ENCODE measurements around the gene AS3MT.

Gene AS3MT

DNA sequence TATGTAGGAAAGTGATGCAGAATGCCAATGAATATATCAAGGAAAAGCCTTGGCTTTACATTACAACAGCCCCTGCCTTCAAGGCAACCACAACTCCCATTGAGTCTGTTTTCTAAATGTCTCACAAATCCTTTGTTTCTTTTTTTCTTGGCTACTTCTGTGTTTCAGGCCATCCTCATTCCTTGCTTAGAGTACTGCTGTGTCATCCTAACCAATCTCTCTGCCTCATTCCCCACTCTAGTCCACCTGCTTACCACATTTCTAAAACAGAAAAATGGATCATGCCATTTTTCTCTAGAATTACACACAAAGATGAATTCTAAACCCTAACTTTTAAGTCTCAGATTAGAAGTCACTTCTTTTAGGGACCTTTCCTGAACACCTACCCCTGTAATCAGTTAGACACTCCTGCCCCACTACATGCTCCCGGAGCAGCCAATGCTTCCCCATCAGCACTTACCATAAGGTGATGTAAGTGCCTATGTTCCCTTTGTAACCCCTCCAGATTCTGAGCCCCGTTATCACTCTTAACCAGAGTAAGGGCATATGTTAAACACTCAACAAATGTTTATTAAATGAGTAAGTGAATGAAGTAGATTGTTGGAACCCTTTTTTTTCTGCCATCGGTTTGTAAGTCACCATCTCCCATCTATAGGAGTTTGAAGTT, 12.4 kb upstream of the AS3MT start:
- no peak for DNase-seq

DNA sequence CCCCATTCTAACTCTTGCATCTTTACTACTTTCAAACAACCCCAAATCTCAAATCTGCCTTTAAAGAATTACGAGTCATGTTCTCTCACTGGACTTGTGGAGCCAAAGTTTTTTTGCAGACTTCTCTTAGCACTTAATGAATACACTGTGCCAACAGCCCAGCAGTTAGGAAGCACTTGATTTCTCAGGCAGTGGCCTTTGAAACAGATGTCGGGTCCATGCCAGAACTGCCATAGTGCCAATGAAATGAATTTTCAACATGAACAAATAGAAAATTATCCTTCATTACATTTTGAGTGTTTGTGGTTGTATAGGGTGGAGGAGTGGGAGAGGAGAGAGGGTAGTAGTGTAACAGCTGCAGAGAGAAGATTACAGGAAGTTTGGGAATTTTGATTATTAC, 9.4 kb upstream of the AS3MT start:
- DNase-seq: no peak

DNA sequence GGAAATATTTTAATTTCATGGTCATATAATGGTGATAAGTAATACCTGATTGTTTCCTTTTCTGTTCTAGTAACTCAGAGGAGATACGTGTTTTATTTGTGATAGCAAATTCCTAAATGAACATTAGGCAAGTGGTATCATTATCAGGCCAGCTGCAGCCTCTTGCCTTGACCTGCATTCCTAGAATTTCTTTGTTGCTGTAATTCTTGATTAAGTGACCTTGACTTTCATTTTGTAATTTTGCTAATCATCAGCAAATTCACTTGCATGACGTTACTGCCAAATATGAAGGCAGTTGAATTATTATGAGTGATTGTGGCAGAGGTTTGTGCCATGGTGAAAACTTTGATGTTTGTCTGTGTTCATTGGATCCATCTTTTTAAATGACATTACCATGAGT, 5.6 kb upstream of the AS3MT start:
- no peak for DNase-seq

DNA sequence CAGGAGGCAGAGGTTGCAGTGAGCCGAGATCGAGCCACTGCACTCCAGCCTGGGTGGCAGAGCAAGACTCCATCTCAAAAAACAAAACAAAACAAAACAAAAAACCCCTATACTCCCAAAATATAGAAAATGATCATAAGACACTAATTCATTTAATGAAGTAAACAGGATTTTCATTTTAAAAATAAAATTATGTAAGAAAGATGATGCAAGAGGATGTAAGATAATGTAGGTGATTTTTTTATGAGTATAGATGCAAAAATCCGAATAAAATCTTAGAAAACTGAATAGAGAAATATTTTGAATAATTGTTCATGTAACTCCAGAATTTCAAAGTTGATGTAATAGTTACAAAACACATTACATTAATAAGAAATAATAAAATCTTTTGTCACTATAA, 3.6 kb upstream of the AS3MT start:
- no peak for DNase-seq

DNA sequence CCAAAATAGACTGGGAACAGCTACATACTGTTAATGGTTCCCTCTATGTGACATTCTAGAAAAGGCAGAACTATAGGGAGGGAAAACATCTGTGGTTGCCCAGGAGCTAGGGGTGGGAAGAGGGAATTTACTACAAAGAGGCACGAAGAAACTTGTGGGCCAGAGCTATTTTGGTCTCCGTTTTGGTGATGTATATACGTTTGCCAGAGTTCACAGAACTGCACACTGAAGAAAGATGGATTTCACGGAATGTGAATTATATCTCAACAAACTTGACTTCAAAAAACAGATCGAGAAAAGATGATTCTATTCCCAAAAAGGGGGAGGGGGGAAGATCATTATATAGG, 386 bp upstream of the AS3MT start:
- DNase-seq: no peak

DNA sequence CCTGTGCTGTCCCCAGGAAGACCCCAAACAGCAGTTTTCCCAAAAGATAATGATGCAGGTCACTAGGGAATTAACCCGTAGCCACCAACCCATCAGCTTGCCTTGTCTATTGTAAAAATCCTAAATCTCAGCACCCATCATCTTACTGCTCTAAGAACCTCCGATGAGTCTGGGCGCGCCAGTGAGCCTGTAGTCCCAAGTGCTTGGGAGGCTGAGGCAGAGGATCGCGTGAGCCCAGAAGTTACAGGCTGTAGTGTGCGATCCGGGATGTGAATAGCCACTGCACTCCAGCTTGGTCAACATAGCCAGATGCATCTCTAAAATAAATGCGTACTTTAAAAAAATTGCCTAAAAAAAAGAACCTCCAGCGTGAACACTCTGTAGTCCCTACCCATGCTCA, 951 bp downstream of the AS3MT start:
- DNase-seq: no peak

DNA sequence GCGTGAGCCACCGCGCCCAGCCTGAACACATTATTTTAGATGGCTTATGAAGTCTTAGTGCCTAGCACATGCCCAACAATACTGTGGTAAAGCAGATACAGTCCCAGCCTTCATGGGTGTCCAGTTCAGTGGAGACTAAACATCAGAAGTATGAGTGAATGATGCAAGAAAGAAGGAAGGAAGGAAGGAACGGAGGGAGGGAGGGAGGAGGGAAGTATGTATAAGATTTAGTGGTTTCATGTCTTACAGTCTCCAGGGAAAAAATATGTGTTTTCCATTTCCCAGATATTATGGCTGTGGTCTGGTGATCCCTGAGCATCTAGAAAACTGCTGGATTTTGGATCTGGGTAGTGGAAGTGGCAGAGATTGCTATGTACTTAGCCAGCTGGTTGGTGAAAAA, 2.9 kb downstream of the AS3MT start:
- DNase-seq: no peak

DNA sequence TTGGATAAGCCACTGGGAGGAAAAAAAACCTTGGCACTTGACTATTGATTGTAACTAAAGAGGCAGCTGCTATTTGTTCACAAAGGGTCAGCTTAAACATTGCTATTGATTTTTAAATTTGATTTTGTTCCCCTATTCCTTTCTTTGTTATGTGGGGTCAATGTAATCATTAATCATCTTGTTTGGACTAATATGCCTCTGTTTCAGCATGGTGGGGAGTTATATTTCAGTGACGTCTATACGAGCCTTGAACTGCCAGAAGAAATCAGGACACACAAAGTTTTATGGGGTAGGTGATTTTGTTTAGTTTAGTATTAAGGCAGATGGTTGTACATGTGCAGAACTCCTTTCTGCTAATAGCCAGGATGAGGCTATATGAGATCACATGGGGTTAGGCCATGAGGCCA, 7.5 kb downstream of the AS3MT start:
- no peak for DNase-seq

DNA sequence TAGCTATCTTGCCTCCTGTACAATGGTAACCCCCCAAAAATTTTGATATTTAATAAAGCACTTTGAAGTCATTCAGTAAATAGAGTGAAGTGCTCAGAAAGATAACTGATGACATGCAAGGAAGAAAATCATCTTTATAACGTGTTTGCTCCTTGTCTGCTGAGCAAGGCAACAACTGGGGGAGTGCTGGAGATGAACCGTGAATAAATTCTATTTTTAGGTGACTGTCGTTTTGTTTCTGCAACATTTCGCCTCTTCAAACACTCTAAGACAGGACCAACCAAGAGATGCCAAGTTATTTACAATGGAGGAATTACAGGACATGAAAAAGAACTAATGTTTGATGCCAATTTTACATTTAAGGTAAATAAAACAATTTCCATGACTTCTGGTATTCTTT, 9.4 kb downstream of the AS3MT start:
- no peak for DNase-seq

DNA sequence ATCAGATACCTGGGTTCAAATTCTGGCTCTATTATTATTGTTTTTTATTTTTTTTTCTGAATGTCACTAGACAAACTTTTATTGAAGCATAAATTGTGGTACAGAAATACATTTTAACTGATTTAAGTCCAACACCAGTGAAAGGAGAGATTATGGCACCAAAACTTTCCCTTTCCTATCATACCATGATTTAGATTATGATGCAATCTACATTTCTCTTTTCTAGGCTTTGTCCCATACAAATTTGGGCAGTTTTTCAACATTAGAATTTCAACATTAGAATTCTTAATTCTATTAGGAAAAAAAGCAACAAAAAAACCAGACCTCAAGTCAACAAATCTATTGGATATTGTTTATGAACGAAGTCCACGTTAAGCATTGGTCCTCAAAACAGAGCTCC, 11.0 kb downstream of the AS3MT start:
- DNase-seq: no peak

DNA sequence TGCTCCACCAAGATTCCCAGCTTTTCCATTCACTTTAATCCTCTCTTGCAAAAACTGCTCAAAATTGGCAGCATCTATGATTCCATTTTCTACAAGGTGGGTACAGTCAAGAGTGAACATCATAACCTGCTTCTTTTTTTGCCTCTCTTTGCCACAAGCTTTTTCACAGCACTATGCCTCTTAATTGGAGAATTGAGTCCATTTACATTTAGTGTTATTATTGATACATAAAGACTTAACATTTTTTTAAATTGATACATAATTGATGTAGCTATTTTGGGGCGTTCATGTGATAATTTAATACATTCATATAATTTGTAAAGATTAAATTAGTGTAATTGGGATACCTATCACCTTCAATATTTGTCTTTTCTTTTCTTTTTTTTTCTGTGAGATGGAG, 18.8 kb downstream of the AS3MT start:
- DNase-seq: no peak

DNA sequence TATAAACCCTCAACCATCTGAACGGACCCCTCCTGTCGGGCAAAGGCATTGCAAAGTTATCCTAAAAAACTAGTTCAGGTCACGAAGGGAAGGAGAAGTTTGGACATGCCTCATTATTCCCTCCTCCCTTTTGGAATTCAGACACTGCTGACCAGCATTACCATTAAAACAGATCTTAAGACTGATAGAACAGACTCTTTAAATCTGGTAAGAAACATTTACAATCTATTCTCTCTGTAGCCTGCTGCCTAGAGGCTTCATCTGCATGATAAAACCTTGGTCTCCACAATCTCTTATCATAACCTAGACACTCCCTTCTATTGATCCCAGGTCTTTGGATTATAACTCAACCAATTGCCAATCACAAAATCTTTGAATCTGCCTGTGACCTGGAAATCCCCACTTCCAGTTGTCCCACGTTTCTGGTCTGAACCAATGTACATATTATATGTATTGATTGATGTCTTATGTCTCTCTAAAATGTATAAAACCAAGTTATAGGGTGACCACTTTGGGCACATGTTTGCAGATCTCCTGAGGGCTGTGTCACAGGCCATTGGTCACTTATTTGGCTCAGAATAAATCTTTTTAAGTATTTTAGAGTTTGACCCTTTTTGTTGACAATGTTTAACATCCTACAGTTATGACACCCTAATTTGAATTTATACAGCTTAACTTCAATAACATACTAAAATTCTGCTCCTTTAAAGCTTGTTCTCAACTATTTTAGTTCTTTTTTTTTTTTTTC, 25.4 kb downstream of the AS3MT start:
- no peak for DNase-seq

DNA sequence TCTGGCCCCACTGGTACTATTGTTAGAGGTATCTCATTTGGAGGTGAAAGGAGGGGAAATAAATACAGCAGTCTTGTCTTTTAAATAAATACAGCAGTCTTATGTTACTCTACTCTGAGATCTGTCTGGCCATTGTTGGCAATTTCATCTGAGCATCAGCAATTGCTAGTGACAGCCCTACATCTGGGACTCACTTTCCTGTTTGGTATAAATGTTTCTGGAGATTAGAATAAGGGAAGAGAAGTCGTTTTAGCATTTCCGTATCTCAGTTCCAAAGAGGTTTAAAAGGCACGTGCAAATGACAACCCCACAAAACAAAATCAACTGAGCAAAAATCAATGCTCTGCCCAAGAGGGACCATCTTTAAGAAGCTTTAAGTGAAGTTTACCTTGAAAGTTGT, 30.7 kb downstream of the AS3MT start:
- no peak for DNase-seq

DNA sequence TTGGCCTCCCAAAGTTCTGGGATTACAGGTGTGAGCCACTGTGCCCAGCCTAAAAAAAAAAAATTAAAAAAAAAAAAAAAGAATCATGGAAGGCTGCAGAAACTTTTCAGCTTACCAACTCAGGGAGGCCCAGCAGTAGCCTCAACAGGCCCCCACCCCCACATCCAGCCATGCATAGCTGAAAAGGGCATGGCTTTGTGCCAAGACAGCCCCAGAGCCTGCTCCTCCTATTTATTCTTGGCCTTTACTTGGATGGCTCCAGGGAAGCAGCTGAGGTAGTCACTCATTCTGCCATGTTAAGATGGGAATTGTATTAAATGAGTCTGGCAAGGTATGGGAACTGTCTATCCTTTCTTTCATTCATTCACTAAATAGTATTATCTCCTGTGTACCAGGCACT, 35.1 kb downstream of the AS3MT start:
- no peak for DNase-seq

DNA sequence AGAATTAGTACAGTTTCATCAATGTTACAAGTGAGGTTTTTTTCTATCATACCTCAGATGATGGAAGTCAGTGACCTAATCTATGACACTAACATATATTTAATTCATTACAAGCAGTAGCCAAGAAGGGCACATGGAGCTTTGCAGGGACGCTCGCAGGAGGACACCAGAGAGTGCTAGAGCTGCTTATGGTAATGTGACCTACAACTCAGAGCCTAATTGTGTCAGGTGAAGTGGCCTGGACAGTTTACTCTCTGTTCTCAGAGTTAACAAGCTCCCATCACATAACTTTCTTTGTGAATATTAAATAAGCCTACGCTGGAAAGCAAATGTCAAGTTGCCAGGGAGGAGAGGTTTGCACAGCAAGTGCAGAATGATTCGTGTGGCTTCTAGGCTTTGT, 37.2 kb downstream of the AS3MT start:
- no peak for DNase-seq

DNA sequence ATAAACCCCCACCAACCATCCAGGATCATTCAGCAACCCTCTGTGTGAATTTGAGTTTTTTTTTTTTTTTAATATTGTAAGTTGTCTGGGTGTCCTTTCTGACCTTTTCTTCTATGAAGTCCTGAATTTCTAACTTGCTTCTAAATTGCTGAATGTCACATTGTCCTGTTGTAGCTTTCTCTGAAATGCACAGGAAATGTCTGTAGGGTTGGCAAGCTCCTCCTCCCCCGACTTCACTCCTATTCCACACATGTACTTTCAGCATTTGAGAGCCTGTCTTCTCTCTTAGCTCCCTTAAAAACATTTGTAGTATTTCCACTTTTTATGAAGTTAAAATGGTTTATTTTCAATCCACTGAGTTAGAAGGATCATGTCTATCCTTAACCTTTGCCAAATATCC, 45.5 kb downstream of the AS3MT start:
- no peak for DNase-seq

DNA sequence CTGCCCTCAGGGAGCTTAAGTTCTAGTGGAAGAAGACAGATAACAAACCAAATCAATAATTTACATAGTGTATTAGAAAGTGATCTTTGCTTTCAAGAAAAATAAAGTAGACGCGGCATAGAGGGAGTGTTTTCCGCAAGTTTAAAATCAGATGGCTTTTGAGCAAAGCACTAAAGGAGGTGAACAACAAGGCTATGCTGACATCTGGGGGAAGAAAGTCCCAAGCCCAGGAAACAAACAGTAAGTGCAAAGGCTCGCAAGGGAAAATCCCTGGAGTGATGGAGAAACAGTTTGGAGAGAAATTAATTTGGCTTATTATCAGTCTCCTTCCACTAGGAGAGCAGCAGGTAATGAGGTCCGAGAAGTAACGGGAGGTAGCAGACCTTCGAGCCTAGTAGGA, 46.9 kb downstream of the AS3MT start:
- DNase-seq: no peak

DNA sequence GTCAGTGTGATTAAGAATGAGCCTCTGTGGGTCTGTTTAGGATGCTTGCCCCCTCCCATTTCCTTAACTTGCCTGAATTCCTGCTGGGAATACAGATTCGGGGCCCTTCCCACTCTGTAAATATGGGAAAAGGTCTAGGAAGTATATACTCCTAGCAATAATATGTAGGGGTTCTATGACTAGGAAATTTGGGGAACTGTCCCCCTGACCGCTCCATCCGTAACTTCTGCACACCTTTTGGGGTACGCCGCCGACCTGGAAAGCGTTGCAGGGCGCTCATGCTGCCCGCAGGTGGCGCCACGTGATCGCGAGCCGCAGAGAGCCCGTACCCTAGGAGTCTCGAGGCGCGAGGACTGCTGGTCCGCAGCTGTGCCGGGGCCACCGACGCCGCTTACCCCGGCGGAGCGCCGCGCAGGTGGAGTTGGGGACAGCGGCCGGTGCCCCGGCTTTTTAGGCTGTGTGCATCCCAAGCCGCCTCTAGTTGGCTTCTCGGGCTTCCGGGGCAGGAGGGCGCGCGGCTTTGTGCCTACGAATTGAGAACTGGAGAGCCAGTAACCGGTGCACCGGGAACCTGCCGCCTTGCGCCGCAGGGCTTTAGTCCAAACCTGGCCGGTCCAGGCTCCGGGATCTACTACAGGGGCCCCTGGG, 48.2 kb downstream of the AS3MT start:
- peak; percentile 81 for DNase-seq

DNA sequence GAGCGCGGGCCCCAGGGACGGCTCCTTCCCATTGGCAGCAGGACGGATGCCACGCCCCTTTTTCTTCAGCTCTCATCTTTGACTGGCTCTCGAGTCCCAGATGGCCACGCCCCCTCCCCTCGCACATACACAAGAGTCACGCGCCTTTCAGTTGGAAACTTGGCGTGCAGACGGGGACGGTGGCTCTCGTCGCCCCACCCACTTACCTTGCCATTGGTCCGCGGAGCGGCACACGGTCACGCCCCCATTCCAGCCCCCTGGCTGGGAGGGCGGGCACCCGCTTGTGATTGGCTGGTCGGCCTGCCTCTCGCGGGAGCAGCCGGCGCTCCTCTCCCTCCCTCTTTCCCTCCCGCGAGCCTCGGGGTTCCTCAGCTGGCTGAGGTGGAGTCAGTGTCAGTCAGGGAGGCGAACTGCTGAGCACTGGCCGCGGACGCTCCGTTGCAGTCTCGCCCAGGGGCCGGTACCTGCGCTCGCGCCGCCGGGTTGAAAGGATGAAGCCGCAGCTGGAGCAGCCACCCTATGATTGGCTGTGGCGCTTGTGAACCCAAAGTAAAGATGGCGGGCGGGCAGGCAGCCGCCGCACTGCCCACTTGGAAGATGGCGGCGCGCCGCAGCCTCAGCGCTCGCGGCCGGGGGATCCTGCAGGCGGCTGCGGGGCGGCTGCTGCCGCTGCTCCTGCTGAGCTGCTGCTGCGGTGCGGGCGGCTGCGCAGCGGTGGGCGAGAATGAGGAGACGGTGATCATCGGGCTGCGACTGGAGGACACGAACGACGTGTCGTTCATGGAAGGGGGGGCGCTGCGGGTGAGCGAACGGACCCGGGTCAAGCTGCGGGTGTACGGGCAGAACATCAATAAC, 48.9 kb downstream of the AS3MT start, which contains the start of gene CNNM2:
TSS of gene CNNM2 (plus strand) at position 333 of the 855 bp plus-strand sequence. CDS start at position 520, 187 bp downstream.
- DNase-seq: peak; percentile 100

DNA sequence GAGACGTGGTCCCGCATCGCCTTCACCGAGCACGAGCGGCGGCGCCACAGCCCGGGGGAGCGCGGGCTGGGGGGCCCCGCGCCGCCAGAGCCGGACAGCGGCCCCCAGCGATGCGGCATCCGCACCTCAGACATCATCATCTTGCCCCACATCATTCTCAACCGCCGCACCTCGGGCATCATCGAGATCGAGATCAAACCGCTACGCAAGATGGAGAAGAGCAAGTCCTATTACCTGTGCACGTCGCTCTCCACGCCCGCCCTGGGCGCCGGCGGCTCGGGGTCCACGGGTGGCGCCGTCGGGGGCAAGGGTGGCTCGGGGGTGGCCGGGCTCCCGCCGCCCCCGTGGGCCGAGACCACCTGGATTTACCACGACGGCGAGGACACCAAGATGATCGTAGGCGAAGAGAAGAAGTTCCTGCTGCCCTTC, 49.6 kb downstream of the AS3MT start:
- peak; percentile 14 to 19 for DNase-seq

DNA sequence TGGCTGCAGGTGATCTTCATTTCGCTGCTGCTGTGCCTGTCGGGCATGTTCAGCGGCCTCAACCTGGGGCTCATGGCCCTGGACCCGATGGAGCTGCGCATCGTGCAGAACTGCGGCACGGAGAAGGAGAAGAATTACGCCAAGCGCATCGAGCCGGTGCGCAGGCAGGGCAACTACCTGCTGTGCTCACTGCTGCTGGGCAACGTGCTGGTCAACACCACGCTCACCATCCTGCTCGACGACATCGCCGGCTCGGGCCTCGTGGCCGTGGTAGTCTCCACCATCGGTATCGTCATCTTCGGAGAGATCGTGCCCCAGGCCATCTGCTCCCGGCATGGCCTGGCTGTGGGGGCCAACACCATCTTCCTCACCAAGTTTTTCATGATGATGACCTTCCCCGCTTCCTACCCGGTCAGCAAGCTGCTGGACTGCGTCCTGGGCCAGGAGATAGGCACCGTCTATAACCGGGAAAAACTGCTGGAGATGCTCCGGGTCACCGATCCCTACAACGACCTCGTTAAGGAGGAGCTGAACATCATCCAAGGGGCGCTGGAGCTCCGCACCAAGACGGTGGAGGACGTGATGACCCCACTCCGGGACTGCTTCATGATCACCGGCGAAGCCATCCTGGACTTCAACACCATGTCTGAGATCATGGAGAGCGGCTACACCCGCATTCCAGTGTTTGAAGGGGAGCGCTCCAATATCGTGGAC, 50.1 kb downstream of the AS3MT start:
- peak in 1 of 2 donors; percentile 8 for DNase-seq

DNA sequence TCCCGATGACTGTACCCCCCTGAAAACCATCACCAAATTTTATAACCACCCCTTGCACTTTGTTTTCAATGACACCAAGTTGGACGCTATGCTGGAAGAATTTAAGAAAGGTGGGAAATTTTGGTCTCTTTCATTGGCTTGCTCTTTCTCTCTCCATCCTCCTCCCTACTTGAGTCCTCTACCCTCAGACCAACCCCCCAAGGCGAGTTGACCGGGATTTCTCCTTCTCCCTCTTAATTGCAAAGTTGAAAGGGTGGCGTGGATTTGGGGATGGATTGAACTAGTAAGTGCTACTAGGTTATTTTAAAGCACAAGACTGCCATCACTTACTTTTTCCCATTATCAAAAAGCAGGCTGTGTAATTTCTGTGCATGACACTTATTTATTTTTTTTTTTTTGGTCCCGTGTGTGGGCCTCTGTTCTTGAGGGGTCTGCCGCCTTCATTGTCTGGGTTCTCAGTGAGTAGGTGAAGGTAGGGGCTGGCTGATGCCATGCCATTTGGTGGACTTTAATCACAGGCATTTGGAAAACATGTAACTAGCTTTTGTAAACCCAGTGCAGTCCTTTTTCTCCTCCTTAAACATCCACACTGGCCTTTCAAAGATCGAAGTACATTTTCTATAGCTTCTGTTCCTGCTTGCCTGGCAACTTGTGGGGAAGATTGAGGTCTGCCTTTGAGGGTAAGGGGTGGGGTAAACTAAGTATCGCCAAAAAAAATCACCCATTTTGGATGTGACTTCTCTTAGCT, 50.9 kb downstream of the AS3MT start:
- DNase-seq: no peak
